Measurements from ENCODE around the gene LOXL3.

Gene LOXL3, protein sequence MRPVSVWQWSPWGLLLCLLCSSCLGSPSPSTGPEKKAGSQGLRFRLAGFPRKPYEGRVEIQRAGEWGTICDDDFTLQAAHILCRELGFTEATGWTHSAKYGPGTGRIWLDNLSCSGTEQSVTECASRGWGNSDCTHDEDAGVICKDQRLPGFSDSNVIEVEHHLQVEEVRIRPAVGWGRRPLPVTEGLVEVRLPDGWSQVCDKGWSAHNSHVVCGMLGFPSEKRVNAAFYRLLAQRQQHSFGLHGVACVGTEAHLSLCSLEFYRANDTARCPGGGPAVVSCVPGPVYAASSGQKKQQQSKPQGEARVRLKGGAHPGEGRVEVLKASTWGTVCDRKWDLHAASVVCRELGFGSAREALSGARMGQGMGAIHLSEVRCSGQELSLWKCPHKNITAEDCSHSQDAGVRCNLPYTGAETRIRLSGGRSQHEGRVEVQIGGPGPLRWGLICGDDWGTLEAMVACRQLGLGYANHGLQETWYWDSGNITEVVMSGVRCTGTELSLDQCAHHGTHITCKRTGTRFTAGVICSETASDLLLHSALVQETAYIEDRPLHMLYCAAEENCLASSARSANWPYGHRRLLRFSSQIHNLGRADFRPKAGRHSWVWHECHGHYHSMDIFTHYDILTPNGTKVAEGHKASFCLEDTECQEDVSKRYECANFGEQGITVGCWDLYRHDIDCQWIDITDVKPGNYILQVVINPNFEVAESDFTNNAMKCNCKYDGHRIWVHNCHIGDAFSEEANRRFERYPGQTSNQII

DNA sequence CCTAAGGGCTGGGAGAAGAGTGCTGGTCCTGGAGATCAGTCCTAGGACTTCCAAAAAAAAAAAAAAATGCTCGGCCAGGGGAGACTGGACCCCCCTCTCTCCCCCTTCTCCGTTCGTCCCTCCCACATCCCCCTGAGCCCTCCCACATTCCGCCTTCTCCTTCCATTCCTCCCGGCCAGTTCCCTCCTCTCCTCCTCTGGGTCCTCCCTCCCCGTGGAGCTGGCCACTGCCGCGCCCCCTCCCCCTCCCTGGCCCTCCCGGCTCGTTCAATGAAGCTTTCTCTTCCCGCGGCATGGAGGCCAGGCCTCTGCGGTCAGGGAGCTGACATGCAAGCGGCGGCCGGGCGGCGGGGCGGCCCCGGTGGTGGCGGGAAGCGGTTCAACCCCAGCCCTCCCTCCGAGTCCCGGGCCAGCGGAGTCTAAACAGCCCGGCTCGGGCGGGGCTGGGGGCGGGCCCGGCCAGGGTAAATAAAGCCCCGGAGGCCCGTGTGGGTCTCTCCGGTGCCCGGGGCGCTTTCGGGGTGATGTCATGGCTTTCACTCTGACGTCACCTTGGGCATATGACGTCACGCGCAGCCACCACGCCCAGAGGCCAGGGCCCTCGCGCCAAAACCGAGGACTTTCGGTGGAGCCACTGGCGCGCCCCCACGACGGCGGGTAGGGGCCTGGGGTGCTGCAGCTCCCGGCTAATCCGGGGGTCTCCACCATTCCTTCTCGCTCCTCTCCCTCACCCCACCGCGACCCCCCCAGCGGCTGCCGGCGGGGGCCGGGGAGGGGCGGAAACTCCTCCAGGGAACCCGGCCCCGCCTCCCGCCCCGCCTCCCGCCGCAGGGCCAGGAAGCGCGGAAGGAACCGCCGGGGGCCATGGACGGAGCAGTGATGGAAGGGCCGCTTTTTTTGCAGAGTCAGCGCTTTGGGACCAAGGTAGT is at the start of gene LOXL3, which contains the start of gene DOK1:
Gene LOXL3, minus strand, starts transcription at position 51 of the 928 bp plus-strand sequence. CDS start 1,308 bp downstream, outside the sequence.
Gene DOK1, plus strand, starts transcription at position 829 of the 928 bp plus-strand sequence. Its CDS starts 35 bp downstream, at position 864.
- DNase-seq = peak; percentile 58

DNA sequence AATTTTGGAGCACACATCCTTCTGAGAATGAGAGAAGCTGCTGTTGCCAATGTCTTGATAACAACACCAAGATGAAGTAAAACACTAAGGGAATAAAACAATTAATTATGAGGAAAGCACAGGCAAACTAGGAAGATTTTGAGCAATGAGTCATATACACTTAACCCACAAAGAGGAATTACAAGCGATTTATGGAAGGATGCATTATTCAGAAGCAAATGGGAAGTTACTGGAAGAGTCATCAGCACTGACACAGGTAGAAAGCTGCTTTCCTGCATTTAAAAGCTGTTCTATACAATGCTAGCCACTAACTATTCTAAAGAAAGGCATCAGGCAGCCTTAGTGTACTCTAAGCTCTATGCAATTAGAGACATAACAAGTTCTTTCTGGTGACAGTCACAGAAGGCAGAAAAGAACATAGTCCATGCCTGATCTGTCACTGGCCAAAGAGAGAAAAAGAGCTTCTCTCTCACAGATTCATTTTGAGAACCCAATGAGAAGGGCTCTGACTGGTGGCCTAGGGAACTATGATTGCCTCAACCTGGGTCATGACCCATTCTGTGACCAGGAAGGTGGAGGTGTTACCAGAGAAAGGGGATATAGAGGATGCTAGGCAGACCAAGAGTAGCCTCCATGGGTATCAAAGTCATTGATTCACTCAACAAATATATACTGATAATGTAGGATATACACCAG is 49.0 kb upstream of the LOXL3 start:
- DNase-seq = no peak

DNA sequence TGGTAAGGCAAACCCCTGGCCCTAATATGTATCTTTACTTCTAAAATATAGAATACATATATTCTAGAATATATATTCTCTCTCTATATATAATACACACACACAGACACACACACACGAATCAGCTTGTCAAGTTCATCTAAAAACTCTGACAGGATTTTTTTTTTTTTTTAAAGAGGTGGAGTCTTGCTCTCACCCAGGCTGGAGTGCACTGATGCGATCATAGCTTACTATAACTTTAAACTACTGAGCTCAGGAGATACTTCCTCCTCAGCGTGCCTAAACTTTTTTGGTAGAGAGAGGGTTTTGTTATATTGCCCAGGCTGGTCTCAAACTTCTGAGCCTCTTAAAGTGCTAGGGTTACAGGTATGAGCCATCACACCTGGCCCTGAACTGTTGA is 45.9 kb upstream of the LOXL3 start:
- DNase-seq = no peak

DNA sequence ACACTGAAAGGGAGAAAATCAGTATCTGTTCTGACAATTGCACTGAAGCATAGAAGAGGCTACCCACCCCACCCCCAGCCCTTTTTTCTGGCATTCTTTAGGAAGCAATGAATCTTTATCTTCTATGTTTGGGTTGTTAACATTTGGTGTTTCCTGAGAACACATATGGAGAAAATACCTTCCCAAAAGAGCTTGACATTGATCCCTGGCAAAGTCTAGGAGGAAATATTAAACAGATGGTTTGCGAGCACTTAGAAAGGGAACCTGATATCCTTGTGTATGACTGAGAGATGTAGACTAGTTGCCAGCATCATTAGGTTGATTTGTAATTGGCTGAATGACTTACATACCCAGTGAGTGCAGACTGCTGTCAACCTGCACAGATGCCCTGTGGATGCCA is 43.7 kb upstream of the LOXL3 start:
- DNase-seq = peak; percentile 56

DNA sequence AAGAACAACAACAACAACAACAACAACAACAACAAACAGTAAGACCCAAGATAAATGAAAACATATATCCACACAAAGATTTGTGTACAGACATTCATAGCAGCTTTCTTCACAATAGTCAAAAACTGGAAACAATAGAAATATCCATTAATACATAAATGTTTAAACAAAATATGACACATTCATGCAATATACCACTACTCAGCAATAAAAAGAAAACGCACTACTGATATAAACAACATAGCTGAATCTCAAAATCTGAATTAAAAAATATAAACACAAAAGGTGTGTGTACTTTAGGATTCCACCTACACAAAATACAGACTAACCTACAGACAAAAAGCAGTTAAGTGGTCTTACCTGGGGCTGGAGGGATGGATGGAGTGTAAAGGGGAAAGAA is 42.8 kb upstream of the LOXL3 start:
- no peak for DNase-seq

DNA sequence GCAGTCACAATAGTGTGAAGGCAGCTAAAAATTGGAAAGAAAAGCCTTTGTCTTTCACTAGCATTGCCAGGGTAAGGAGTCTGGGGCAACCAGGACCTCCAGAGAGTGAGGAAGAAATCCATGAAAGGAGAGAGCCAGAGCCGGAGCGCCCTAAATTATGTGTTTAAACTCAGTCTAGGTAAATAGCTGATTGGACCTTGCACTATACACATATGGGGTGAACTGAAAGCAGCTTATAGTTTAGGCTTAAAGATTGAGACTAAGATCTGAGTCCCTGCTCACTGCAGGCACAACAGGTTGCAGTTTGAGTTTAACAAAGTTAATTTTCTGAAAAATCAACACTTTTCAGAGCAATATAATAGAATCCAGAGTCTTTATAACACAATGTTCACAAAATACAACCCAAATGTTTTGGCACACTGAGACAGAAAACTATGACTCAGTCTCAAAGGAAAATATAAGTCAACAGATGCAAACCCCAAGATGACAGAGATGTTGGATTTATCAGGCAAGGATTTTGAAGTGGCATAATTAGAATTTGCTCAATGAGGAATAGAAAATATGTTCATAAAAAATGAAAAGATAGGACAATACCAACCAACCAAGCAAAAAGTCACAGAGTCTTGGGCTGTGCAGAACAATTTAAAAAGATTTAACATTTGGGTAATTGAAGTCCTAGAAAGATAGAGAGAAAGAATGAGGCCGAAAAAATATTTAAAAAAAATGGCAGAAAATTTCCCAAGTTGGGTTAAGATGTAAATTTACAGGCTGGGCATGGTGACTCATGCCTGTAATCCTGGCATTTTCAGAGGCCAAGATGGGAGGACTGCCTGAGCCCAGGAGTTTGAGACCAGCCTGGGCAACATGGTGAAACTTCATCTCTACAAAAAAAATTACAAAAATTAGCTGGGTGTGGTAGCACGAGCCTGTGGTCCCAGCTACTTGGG is 40.4 kb upstream of the LOXL3 start:
- no peak for DNase-seq

DNA sequence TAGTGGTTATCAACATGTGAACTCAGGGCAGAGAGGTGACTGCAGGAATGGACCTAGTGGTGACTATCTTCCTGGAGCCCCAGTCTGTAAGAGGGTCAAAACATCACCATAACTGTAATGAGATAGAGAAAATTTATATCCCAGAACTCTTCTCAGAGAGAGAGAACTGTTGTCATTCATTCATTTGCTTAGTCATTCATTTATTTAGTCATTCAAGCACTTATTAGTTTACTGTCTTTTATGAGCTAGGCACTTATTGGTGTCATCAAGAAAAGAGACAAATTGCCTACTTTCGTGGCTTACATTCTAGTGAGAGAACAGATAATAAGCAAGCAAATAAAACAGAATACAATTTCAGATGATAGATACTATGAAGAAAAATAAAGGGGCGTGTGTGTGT is 34.9 kb upstream of the LOXL3 start:
- DNase-seq = no peak

DNA sequence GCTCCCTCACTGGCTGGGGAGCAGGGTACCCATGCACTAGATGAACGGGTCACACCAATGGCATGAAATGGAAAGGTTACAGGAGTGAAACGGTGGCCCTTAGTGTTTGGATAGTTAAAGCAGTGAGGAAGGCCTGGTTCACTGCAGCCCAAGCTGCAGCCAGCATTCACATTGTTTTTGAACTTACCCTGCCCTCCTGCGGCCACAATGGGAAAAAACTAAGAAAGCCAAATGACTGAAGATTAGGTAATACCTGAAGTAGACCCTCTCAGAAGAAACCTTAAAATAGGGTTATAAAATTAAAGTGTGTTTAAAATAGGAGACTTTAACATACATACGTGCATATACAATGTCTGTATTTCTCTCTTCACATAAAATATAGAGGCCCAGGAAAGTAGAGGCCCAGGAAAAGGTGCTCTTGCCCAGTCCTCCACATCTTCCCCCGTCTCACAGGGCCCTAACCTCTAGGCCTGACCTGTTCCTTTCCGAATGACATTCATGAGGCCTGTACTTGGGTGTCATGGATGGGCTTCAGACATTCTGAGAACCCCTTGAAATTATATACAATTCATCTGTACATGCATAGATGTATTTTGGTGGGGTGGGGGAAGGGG is 34.0 kb upstream of the LOXL3 start:
- DNase-seq = peak; percentile 21

DNA sequence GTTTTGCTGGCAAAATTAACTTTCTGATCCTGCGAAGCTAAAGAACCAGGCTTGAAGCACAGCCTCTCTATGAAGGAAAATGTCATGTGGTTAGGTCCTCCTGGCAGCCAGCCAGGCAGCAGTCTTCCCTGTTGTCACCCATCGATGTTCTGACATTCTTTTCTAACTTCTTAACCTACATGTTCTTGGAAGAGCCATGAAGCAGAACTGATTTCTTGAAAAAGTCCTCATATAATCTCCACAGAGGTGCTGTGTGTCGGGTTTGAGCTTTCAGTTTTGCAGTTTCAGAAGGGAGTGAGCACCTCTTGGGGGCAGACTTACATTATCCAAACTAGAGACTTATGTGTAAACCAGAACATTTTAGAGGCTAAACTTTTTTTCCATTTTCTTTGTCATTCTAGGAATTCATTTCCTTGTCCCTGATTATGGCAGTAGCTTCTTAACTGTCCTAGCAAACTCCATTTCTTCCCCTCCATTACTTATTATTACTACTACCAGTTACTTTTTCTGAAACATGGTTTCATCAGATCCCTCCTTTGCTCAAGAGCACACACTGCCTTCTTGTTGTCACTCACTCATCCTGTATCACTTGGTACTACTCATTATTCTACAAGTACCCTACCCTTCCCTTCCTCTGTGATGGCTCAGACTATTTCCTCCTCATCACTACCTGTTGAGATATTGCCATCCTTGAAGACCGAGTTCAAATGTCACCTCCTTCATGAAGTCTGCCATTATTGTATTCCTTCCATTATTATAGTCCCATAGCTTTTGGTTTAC is 31.9 kb upstream of the LOXL3 start:
- DNase-seq = no peak

DNA sequence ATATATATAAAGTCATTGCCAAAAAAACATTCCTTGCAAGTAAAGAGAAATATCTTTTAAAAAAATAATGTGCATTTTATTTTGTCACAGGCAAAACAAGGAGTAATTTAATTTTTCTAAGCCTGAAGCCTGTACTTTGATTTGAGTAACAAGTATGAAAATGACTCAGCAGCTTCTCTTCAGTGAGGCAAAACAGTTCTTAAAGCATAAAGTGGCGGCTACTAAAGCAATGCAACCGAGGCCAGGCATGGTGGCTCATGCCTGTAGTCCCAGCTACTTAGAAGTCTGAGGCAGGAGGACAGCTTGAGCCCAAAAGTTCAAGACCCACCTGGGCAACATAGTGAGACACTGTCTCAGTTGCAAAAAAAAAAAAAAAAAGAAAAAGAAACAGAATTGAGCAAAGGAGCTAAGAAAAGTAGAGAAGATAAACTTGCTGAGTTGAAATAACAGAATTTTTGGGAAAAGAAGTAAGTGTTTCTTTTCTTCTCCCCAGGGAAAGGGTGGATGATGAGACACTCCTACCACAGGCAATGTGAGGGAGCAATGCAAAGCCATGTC is 30.4 kb upstream of the LOXL3 start:
- no peak for DNase-seq

DNA sequence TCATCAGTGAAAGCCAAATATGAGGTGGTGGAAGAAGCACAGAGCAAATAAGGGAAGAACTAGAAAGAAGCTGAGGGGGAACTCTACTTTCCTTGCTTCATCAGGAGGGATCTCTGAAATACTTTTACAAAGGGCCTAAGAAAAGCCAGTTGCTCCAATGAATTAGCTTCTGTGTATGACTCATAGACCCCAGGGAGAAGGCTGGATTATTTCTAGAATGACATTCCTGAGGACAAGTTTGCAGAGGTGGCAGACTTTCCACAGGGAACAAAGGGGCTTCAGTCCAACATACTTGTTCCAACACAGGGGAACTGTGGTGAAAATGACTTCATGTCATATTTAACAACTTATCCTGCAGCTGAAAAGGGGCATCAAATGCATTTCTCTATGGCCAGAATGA is 29.8 kb upstream of the LOXL3 start:
- DNase-seq = no peak

DNA sequence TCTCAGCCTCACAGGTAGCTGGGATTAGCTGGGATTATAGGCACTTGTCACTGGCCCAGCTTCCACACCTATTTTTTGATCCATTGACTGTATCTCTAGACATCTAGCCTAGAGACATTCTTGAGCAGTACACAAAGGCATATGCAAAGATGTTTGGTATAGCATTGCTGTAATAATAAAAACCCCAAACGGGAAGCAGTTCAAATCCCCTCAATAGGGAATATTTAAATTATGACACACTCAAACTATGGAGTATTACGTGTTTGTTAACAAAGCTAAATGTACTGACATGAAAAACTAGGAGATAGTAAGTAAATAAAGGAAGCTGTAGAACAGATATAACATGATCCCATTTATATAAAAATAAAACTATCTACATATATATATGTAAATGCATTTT is 28.4 kb upstream of the LOXL3 start:
- DNase-seq = no peak

DNA sequence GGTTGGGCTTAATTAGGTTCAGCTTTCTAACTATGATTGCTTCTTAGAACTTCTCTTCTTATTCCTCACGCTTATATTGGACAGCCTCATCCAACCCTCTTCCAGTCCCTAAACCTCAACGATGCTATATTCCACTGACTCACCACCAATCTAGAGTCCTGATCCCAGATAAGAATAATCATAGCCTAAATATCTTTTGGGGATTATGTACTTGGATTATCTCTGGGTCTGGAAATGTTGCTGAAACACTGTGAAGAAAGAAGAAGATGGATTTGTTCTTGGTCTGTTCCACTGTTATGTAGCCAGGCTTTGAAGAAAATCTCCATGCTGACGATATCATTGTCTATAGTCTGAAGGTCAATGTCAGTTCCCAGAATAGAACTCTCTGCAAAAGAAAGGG is 27.7 kb upstream of the LOXL3 start:
- no peak for DNase-seq

DNA sequence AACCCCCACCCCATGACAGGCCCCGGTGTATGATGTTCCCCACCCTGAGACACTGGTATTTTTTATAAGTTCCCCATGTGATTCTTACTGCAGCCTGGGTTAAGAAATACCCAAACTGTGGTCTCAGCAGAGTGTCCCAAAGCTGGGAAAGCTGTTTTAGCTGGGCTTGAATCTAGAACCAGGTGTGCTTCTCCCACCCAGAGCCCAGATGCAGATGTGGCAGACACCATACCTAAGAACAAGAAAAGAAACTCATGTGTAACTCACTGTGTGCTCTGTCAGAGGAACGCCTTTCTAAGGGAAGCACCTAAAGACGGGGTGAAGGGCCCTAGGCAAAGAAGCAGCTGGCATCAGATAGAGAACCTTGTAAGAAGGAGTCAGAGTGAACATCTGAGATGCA is 24.7 kb upstream of the LOXL3 start:
- DNase-seq = no peak

DNA sequence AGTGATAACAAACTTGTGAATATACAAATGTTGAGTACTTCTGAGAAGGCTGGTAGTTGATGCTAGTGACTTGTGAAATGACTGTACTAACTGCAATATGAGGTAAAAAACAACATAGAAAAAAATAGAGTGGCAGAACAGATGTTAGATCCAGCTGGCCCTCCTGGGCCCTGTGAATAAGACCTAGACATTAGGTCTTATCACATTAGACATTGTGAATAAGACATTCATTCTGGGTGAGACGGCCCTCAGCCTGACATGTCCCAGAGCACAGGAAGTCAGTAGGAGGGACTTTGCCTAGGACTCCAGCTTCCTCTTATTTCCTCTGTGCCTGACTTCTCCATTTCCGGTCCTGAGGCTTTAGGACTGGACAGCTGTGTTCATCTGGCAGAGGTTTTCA is 23.7 kb upstream of the LOXL3 start:
- DNase-seq = no peak

DNA sequence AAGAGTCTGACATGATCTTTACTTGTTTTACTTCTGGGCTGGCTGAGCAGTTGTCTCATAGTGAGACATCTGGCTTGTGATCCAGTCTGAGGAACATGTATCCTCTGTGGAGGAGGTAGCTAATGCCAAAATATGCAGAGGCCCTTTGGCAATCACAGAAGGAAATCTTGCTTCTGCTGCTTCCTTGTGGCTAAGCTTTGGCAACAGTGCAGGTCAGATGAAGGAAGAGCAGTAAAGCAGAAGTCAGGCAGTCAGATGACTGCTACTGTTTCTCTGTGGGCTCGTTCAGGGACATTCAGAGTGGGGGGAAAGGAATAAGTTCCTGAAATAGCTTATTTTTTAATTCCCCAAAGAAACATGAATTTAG is 23.1 kb upstream of the LOXL3 start:
- no peak for DNase-seq

DNA sequence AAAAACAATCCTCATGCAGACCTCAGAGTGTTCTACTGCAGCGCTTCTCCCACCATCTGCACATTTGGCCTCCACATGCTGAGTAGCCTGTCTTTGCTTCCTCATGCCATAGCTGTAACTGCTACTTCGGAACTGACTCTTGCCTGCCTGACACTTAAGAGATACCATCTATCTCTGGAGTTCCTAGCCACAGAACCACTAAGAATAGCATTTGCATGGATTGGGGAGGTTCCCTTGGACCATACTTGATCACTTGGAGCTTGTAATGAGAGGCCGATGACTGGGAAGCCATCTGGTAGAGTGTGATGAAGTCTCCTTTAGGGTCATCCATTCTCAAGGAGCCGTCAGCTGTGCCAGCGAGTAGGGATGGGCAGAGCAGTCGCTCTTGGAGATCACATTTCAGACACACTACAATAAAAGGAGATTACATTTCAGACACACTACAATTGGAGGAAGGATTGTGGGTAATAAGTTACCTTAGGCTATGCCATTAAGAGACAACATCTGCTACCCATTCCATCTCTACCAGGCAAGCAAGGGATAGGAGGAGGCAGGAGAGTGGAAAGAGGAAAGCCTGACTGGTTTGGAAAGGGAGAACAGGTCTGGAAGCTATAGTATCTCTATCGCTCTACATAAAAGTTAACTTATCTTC is 22.6 kb upstream of the LOXL3 start:
- no peak for DNase-seq

DNA sequence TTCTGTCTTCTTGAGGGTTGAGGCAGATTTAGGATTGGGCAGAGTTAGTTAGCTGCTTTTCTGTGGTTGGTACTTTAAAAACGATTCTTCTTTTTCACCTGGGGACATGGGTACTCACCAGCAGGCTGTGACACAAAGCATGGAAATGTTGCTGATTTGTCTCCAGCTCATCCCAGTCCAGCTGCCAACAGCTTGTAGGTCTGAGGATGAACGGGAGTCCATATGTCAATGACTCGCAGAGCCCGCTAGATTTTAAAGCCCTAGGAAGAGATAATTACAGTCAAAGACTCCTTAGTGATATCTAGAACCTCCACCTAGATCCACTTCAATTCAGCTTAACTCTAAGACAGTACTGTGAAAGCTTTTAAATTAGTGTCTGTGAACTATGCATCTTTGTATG is 21.6 kb upstream of the LOXL3 start:
- DNase-seq = no peak
